NT2/D1 (cell line): ENCODE data around the gene TBC1D21.

Experiments used
- YY1 ChIP-seq: IDR thresholded peaks from 2 replicates; pipeline ENCODE4 v1.6.1; 2011; ENCODE audit not compliant: insufficient read length, insufficient read depth
- ZNF274 ChIP-seq: IDR thresholded peaks from 2 replicates; pipeline ENCODE4 v1.6.1; 2011; ENCODE audit warnings: mild to moderate bottlenecking, low read depth, low read length

DNA sequence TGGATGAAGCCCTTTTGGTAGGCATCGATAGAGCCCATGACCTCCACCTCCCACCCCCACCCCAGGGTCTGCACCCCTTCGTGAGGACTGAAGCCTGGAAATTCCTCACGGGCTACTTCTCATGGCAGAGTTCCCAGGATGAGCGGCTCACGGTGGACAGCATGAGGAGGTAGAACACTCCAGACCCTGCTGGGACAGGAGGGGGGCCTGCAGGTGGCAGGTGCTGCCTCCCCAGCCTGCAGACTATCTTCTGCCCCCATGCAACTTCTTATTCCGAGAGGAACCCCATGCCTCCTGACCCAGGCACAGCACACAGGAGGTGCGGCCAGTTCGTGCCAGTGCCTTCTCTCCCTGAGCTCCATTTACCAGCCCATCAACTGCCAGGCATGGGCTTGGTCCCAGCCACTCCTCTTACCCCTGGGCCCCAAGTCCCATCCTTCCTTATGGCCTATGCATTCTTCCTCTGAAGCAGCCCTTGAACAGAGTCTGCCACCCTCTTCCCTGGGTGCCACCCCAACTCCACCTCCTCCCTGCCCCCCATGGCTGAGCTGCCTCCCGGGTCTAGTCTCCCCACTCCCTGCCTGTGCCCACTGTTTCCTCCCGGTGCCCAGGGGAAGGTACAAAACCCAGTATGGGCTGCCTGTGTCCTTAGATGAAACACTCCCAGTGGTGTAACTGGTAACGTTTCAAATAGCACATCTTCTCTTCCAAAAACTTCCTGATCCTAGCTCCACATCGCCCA, 8.4 kb downstream of the TBC1D21 start:
- TF ChIP-seq YY1: no peak
- no peak for TF ChIP-seq ZNF274
